Measurements from ENCODE around the gene TTYH3.
"Not testable (repeated sequence)": the region's sequence is repeated elsewhere in the genome, so short reads cannot be mapped to it uniquely, and the experiment has no call there.

Gene TTYH3

GRCh38 chr7:2608921-2609411 lies 22.8 kb upstream of the TTYH3 start:
- H3K36me3 Mint-ChIP-seq (ENCODE audit: low read depth): no peaks in the 10 kb centered on the region
- H3K27ac Mint-ChIP-seq: no peak overlapping the region
- H3K27me3 Mint-ChIP-seq (ENCODE audit: low read depth): no peaks in the 10 kb centered on the region
- no peaks in the 10 kb centered on the region for H3K4me1 Mint-ChIP-seq (ENCODE audit: low read depth)
- no peaks in the 10 kb centered on the region for H3K9me3 Mint-ChIP-seq
- H3K4me3 Mint-ChIP-seq: no peak overlapping the region

DNA sequence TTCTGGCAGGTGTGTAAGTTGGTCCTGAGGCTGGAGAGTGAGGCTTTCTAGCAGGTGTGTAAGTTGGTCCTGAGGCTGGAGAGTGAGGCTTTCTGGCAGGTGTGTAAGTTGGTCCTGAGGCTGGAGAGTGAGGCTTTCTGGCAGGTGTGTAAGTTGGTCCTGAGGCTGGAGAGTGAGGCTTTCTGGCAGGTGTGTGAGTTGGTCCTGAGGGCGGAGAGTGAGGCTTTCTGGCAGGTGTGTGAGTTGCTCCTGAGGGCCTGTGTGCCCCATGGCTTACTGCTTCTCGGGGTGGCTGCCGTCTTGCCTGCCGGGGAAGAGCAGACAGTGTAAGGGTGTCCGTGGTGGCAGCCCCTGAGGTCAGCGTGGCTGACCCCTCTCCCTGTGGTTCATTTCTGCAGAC lies 22.1 kb upstream of the TTYH3 start:
- not testable (repeated sequence) for H3K4me3 Mint-ChIP-seq; H3K27me3 Mint-ChIP-seq (ENCODE audit: low read depth); H3K9me3 Mint-ChIP-seq; H3K36me3 Mint-ChIP-seq (ENCODE audit: low read depth); H3K4me1 Mint-ChIP-seq (ENCODE audit: low read depth); H3K27ac Mint-ChIP-seq

DNA sequence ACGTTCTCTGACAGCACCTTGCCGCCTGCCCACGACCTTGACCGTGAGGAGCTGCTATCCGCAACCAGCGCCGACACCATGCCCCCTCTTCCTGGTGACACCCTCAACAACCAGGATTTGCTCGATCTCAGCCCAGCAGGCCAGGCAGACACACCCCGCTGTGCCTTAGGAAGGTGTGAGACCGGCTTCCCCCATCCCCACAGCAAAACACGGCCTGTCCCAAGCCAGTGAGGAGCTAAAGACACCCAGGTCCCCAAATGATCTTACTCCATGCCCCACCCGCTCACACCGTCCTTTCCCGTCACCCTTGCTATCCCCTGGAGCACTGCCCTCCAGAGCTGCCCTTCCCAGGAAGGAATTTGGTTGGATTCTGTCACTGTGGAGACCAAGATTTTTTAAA lies 21.3 kb upstream of the TTYH3 start:
- no peak overlapping the region for H3K27ac Mint-ChIP-seq
- no peaks in the 10 kb centered on the region for H3K27me3 Mint-ChIP-seq (ENCODE audit: low read depth)
- no peaks in the 10 kb centered on the region for H3K9me3 Mint-ChIP-seq
- no peak overlapping the region for H3K4me3 Mint-ChIP-seq
- H3K36me3 Mint-ChIP-seq (ENCODE audit: low read depth): no peaks in the 10 kb centered on the region
- no peaks in the 10 kb centered on the region for H3K4me1 Mint-ChIP-seq (ENCODE audit: low read depth)

GRCh38 chr7:2610898-2611297 lies 20.9 kb upstream of the TTYH3 start:
- Mint-ChIP-seq H3K9me3 (no peaks in the 10 kb centered on the region), H3K4me1 (ENCODE audit: low read depth) (no peaks in the 10 kb centered on the region)

GRCh38 chr7:2611401-2611800 lies 20.4 kb upstream of the TTYH3 start:
- H3K9me3 Mint-ChIP-seq: no peaks in the 10 kb centered on the region
- H3K27me3 Mint-ChIP-seq (ENCODE audit: low read depth): no peaks in the 10 kb centered on the region

More at GRCh38 chr7:2610898-2611297, 20.9 kb upstream of the TTYH3 start:
- Mint-ChIP-seq H3K27me3 (ENCODE audit: low read depth) (no peaks in the 10 kb centered on the region), H3K36me3 (ENCODE audit: low read depth) (no peaks in the 10 kb centered on the region), H3K4me3 (no peak overlapping the region), H3K27ac (no peak overlapping the region)

DNA sequence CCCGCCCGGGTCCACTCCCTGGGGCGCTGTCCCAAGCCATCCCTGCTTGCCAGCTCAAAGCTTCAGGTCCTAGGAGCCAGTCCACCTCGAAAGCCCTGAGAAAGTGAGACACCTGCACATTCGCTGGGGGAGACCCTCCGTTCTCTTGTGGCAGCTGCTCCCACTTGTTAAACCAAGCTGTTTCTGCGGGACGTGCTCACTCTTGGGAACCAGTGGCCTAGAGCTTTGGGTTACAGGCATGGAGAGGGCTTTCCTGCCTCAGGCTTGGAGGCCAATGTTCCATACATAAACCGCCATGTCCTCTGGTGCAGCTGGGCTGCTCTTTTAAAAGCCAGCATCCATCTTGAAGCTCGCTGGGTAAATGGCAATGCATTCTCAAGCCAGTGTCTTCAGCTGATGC lies 19.9 kb upstream of the TTYH3 start:
- Mint-ChIP-seq H3K4me1 (ENCODE audit: low read depth) (no peaks in the 10 kb centered on the region), H3K36me3 (ENCODE audit: low read depth) (no peaks in the 10 kb centered on the region), H3K27me3 (ENCODE audit: low read depth) (no peaks in the 10 kb centered on the region), H3K27ac (no peak overlapping the region), H3K9me3 (no peaks in the 10 kb centered on the region), H3K4me3 (no peak overlapping the region)

More at GRCh38 chr7:2611401-2611800, 20.4 kb upstream of the TTYH3 start:
- no peak overlapping the region for H3K4me3 Mint-ChIP-seq
- no peaks in the 10 kb centered on the region for H3K36me3 Mint-ChIP-seq (ENCODE audit: low read depth)
- H3K27ac Mint-ChIP-seq: no peak overlapping the region
- H3K4me1 Mint-ChIP-seq (ENCODE audit: low read depth): no peaks in the 10 kb centered on the region

GRCh38 chr7:2612445-2613097 lies 19.2 kb upstream of the TTYH3 start:
- Mint-ChIP-seq H3K36me3 (ENCODE audit: low read depth) (no peaks in the 10 kb centered on the region), H3K4me3 (no peak overlapping the region)

DNA sequence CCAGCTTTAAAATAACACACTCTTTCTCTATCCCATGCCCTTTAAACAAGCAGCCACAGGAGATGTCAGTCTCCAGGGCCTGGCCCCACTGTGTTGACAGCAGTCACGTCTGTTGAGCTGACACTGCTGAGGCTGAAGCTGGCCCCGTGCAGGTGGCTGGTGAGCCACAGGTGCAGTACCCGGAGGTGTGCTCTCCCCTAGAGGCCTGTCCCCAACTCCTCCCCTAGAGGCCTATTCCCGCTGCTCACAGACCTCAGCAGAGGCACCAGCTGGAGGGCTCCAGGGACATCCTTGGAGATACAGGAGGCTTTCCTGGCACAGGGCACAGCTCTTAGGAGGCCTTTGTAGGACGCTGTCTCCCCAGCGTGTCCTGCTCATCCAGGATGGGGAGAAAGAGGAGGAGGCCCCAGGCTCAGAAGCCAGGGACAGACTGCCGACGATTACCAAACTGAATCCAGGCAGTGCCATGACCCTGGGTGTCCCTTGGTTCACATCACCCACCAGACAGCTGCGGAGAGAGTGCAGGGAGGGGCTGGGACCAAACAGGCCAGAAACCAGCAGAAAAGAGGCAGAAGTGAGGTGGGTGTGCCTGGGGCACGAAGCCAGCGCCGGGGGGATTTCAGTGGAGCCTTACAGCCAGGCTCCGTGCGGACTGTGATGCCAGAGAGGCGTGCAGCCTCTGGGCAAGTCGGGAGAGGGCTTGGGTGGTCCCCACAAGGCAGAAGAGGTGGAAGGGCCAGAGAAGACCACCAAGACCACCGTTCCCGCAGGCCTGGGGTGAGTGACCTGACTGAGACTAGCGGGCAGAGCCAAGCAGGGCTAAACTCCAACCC lies 18.5 kb upstream of the TTYH3 start:
- Mint-ChIP-seq H3K36me3 (ENCODE audit: low read depth) (no peaks in the 10 kb centered on the region), H3K9me3 (no peaks in the 10 kb centered on the region), H3K27me3 (ENCODE audit: low read depth) (no peaks in the 10 kb centered on the region), H3K27ac (no peak overlapping the region), H3K4me3 (no peak overlapping the region), H3K4me1 (ENCODE audit: low read depth) (no peaks in the 10 kb centered on the region)

More at GRCh38 chr7:2612445-2613097, 19.2 kb upstream of the TTYH3 start:
- Mint-ChIP-seq H3K27me3 (ENCODE audit: low read depth) (no peaks in the 10 kb centered on the region), H3K27ac (no peak overlapping the region), H3K9me3 (no peaks in the 10 kb centered on the region), H3K4me1 (ENCODE audit: low read depth) (no peaks in the 10 kb centered on the region)

GRCh38 chr7:2613931-2614600 lies 17.7 kb upstream of the TTYH3 start:
- H3K36me3 Mint-ChIP-seq (ENCODE audit: low read depth): no peaks in the 10 kb centered on the region
- H3K27me3 Mint-ChIP-seq (ENCODE audit: low read depth): no peaks in the 10 kb centered on the region
- no peaks in the 10 kb centered on the region for H3K9me3 Mint-ChIP-seq
- no peak overlapping the region for H3K4me3 Mint-ChIP-seq
- H3K4me1 Mint-ChIP-seq (ENCODE audit: low read depth): no peaks in the 10 kb centered on the region
- H3K27ac Mint-ChIP-seq: no peak overlapping the region

DNA sequence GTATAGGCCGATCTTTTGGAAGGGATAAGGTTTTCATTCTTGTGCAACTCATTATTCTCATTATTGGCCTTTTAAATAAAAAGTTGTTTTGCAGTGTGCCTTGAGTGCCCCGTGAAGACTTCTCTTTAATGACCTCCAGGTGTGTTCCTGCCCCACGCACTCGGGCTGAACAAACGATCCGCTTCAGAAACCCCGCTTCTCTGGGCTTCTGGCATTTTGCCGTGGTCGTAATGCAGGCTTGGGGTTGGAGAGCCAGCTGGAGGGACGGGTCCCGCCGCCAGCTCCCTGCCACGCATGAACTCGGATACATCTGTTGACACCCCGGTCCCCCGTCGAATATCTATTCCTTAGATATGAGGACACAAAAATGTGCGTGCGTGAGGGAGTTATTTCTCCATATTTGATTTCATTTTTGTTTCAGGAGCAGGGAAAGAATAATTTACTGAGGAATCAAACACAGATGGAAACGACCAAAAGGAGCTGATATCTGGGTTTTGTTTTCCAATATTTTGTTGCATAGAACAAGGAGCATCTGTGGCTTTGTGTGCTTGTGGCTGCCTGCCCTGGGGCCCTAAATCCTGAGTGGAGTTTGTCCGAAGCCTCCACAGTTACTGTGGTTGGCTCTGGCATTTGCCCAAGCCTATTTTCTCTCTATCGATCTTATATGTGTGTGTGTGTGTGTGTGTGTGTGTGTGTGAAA lies 17.0 kb upstream of the TTYH3 start:
- Mint-ChIP-seq H3K9me3 (no peaks in the 10 kb centered on the region), H3K4me3 (no peak overlapping the region), H3K27ac (no peak overlapping the region), H3K4me1 (ENCODE audit: low read depth) (no peaks in the 10 kb centered on the region), H3K27me3 (ENCODE audit: low read depth) (no peaks in the 10 kb centered on the region), H3K36me3 (ENCODE audit: low read depth) (no peaks in the 10 kb centered on the region)

- Mint-ChIP-seq H3K4me1 (ENCODE audit: low read depth) (no peaks in the 10 kb centered on the region), H3K27ac (no peak overlapping the region), H3K27me3 (ENCODE audit: low read depth) (no peaks in the 10 kb centered on the region), H3K4me3 (no peak overlapping the region), H3K36me3 (ENCODE audit: low read depth) (no peaks in the 10 kb centered on the region), H3K9me3 (no peaks in the 10 kb centered on the region)
Observed at GRCh38 chr7:2616387-2617324, 15.1 kb upstream of the TTYH3 start.

DNA sequence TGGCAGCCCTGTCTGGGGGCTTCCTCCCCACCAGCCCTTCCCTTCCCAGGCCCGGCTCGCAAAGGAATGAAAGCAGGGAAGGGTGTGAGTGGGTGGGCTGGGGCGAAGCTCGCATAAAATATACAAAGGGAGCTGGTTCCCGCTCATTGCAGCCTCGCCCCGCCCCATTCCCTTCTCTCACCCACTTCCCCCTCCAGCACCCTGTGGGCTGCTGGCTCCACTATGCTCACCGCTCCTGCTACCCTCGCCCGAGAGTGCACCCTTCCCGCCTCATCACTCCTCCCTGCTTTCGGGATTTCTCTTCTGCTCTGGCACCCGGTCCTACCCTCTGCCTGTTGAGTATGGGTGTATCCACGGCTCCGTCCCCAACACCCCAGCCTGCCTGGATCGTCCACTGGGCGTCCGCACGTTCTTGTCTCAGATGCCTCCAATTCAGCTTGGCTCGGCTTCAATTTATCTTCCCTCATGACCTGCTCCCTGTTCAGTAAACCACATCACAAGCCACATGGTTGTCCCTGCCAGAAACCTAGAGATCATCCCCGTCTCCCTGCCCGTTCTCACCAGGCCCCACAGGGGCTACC lies 14.4 kb upstream of the TTYH3 start:
- Mint-ChIP-seq H3K27me3 (ENCODE audit: low read depth) (no peaks in the 10 kb centered on the region), H3K36me3 (ENCODE audit: low read depth) (no peaks in the 10 kb centered on the region), H3K4me1 (ENCODE audit: low read depth) (no peaks in the 10 kb centered on the region), H3K4me3 (no peak overlapping the region), H3K27ac (no peak overlapping the region), H3K9me3 (no peaks in the 10 kb centered on the region)

DNA sequence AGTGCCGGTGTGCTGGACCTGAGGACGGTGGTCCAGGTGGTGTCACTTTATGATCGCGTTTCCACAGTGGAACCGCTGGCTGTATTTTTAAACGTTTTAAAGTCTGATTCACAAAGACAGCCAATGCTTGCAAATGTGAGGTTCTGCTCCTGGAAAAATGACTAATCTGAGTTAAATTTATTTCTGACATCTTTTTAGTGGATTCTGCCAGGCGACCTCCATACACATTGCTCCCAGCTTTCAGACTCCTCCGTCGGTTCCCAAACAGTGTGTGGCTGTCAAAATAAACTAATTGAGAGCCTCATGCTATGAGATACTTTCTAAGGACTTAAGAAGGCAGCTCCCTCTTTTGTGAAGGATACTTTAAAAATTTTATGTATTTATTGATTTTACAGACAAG lies 12.7 kb upstream of the TTYH3 start:
- H3K27ac Mint-ChIP-seq: no peak overlapping the region
- H3K9me3 Mint-ChIP-seq: no peaks in the 10 kb centered on the region
- H3K4me1 Mint-ChIP-seq (ENCODE audit: low read depth): no peaks in the 10 kb centered on the region
- no peaks in the 10 kb centered on the region for H3K36me3 Mint-ChIP-seq (ENCODE audit: low read depth)
- no peak overlapping the region for H3K4me3 Mint-ChIP-seq
- no peaks in the 10 kb centered on the region for H3K27me3 Mint-ChIP-seq (ENCODE audit: low read depth)
